Body of pancreas (tissue), 4 donors: ENCODE data around the gene HERC3. TPM values are rescaled to one million over a fixed set of nuclear protein-coding genes. Genes with fewer than 3 reads are reported as not detected.

Source experiments
- ATAC-seq: fragments of 150-250 bp; one replicate; pipeline ENCODE4 v1.9.1; 2016
- DNase-seq, 4 donors: peaks; one replicate each; pipeline ENCODE4 v3.0.0-alpha.2; 2019
- H3K27ac ChIP-seq, 4 donors: fragments of 200-600 bp; sonication (generic); 1 replicate in 3 of 4; 2 replicates in 1 of 4; pipeline versions ENCODE4 v1.5.1 to v1.6.1; 2016 to 2019; ENCODE audit warnings: mild to moderate bottlenecking in 1 of 4, mixed read lengths in 1 of 4, moderate library complexity in 1 of 4
- H3K27me3 ChIP-seq, 2 donors: fragments of 200-600 bp; sonication (generic); one replicate each; pipeline ENCODE4 v1.6.0; 2016; ENCODE audit warnings: mild to moderate bottlenecking in 1 of 2
- H3K36me3 ChIP-seq, 2 donors: fragments of 200-600 bp; sonication (generic); replicated peaks in 1 of 2; 2 replicates each; pipeline ENCODE4 v1.5.1; 2016; ENCODE audit warnings: low read depth in 2 of 2; ENCODE audit not compliant: insufficient read depth in 1 of 2
- H3K4me1 ChIP-seq: fragments of 200-600 bp; sonication (generic); one replicate; pipeline ENCODE4 v1.6.0; 2016
- H3K4me3 ChIP-seq, 2 donors: fragments of 200-600 bp; sonication (generic); 1 replicate in 1 of 2; 2 replicates in 1 of 2; pipeline ENCODE4 v1.5.1; 2016 to 2019
- H3K9me3 ChIP-seq, 3 donors: fragments of 200-600 bp; sonication (generic); 1 replicate in 2 of 3; 2 replicates in 1 of 3; pipeline ENCODE4 v1.5.1; 2016
- POLR2A ChIP-seq, 3 donors: fragments of 450-650 bp; IDR thresholded peaks; one replicate each; pipeline ENCODE4 v1.6.1; 2016; ENCODE audit warnings: antibody characterized with exemption in 3 of 3, mild to moderate bottlenecking in 2 of 3
- WGBS, 2 donors: methylation state at CpG; one replicate each; pipeline ENCODE4 v1.1.5; 2017; 5-methylcytosine and 5-hydroxymethylcytosine counted together
- intact Hi-C: fragments of 100-400 bp; cut with DNase I; formaldehyde crosslinking; loops from one replicate; pipeline ENCODE4 v1.15.1; 2023
- total RNA-seq, 2 donors: library from RNA; depleted of rRNA; stranded (reverse); fragments of >200 nt; gene quantifications; one replicate each; pipeline ENCODE4 v1.1.0, GENCODE V29; 2016
- TF ChIP-seq, protein P1 (sequence below), 7 experiments: fragments of 450-650 bp in 4 of 7; fragments of 200-600 bp in 3 of 7; sonication (generic) in 3 of 7; IDR thresholded peaks; one replicate each; pipeline ENCODE4 v1.5.1; 2016 to 2019; ENCODE audit warnings: antibody characterized with exemption in 7 of 7

HERC3 gene
- total RNA-seq, 2 donors from 2014 or later, result 10.9 to 19.5 TPM

GRCh38 chr4:88597970-88598660, 5.8 kb downstream of the HERC3 start:
- no peak for ATAC-seq
- no peak overlapping the region for H3K27ac ChIP-seq
- no peak for DNase-seq

DNA sequence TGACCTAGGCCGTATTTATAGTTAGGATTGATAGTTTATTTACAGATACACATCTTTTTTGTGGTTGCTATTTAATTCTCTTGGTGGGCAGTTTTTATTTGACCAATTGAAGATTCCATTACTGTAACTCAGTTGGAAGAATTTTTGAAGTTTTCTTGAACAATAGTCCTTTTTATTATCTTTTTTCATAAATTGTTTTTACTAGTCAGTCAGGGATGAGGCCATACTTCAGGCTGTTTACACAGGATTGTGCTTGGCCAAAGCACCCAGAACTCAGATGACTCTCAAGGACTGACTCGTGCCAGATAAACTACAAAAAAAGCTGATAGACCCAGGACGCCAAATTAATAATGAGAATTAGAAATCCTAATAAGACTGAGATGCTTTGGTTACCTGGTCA, 7.0 kb downstream of the HERC3 start:
- Histone ChIP-seq H3K27me3 (no peaks in the 10 kb centered on the region), H3K4me3 (no peak overlapping the region), H3K4me1 (peaks cover 19% of the 10 kb centered on the region), H3K9me3 (no peaks in the 10 kb centered on the region), H3K27ac (no peak overlapping the region), H3K36me3 (no peaks in the 10 kb centered on the region)
- intact Hi-C loops, result no loop called here
- WGBS, 2 donors, result 45 to 48% methylated on average over 3 of the region's 3 CpGs
- no peak for TF ChIP-seq POLR2A (IDR thresholded peaks at IDR 0.05)
- TF ChIP-seq, protein P1, sequence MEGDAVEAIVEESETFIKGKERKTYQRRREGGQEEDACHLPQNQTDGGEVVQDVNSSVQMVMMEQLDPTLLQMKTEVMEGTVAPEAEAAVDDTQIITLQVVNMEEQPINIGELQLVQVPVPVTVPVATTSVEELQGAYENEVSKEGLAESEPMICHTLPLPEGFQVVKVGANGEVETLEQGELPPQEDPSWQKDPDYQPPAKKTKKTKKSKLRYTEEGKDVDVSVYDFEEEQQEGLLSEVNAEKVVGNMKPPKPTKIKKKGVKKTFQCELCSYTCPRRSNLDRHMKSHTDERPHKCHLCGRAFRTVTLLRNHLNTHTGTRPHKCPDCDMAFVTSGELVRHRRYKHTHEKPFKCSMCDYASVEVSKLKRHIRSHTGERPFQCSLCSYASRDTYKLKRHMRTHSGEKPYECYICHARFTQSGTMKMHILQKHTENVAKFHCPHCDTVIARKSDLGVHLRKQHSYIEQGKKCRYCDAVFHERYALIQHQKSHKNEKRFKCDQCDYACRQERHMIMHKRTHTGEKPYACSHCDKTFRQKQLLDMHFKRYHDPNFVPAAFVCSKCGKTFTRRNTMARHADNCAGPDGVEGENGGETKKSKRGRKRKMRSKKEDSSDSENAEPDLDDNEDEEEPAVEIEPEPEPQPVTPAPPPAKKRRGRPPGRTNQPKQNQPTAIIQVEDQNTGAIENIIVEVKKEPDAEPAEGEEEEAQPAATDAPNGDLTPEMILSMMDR (IDR thresholded peaks at IDR 0.05), result no peak
- ATAC-seq (peak; percentile 47), DNase-seq (peak in 2 of 4 donors; percentile 7 to 19)

More at GRCh38 chr4:88597970-88598660, 5.8 kb downstream of the HERC3 start:
- intact Hi-C loops, result no loop called here
- TF ChIP-seq, protein P1 (IDR thresholded peaks at IDR 0.05), result no peak
- no peak for TF ChIP-seq POLR2A (IDR thresholded peaks at IDR 0.05)
- no peaks in the 10 kb centered on the region for H3K36me3 ChIP-seq
- no peaks in the 10 kb centered on the region for H3K9me3 ChIP-seq
- 24 to 40% methylated on average over 3 of the region's 3 CpGs for WGBS, 2 donors
- H3K4me1 ChIP-seq, result peaks cover 28% of the 10 kb centered on the region
- no peaks in the 10 kb centered on the region for H3K27me3 ChIP-seq
- H3K4me3 ChIP-seq, result no peak overlapping the region

DNA sequence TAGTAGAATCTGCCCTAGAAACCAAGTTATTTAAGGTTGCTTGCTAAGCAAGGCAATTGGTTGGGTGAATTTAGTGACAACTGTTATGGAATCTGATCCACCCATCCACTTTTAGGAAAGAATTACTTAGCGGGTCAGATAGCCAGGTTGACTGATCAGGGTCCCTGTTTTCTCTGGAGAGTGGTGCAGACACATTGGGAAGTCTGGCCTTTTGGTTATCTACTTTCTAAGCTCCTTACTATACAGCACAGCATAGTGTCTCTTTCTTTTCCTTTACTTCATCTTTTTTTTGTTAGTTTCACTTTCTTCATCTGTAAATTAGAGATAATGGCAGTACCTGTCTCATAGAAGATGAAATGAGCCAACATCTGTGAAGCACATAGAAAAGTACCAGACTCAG, 7.4 kb downstream of the HERC3 start:
- ATAC-seq, result no peak
- Histone ChIP-seq H3K27me3 (no peaks in the 10 kb centered on the region), H3K4me3 (no peak overlapping the region), H3K9me3 (no peaks in the 10 kb centered on the region), H3K4me1 (peaks cover 19% of the 10 kb centered on the region), H3K36me3 (no peaks in the 10 kb centered on the region), H3K27ac (no peak overlapping the region)
- no peak for DNase-seq
- intact Hi-C loops, result no loop called here
- TF ChIP-seq, protein P1 (IDR thresholded peaks at IDR 0.05), result no peak
- no peak for TF ChIP-seq POLR2A (IDR thresholded peaks at IDR 0.05)
- 60 to 71% methylated on average over 1 of the region's 1 CpG for WGBS, 2 donors

DNA sequence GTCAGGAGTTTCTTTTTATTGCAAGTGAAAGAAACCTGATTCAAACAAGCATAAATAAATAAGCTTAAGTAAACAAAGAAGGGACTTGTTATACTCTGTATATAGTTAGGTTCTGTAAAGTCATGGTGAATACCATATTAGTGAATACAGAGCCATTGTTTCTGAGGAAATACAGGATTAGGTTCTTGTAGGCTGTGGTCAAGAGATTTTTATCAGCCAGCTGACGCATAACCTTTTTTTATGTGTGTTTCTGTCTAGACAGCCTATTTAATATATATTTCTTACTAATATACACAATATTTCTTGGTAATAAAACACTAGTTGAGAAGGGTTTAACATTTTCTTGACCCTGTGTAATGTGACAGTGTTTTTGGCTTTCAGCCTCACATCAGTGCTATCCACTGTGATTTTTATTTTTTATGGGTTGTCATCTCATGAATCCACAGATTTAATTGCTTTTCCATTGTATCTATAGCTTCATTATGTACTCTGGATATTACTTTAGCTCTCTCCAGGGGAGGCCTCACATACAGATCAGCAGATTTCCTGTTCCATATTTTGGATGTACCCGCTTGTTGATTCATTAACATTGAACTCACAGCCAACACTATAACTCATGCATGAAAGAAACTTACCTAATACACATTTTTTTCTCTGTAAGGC, 8.0 kb downstream of the HERC3 start:
- 92 to 94% methylated on average over 2 of the region's 2 CpGs for WGBS, 2 donors
- Histone ChIP-seq H3K4me3 (no peak overlapping the region), H3K36me3 (no peaks in the 10 kb centered on the region), H3K4me1 (peaks cover 19% of the 10 kb centered on the region), H3K27ac (no peak overlapping the region), H3K27me3 (no peaks in the 10 kb centered on the region), H3K9me3 (no peaks in the 10 kb centered on the region)
- TF ChIP-seq POLR2A (IDR thresholded peaks at IDR 0.05), result no peak
- TF ChIP-seq, protein P1 (IDR thresholded peaks at IDR 0.05), result no peak
- DNase-seq (no peak), ATAC-seq (no peak)
- intact Hi-C loops, result no loop called here
